Measurements from ENCODE around the gene KCNJ13.

GRCh38 chr2:232728785-232729184 is 47.6 kb downstream of the KCNJ13 start:
- no peak for TF ChIP-seq CTCF (IDR thresholded peaks at IDR 0.05 in 4 of 5, conservative IDR thresholded peaks at IDR 0.05 in 1 of 5)
- no peak for TF ChIP-seq POLR2A (IDR thresholded peaks at IDR 0.05)

All from gastrocnemius medialis (tissue), 4 donors.